ENCODE results near the gene EPHB3.

GRCh38 chr3:184579513-184579912, 17.9 kb downstream of the EPHB3 start:
- TF ChIP-seq CTCF (IDR thresholded peaks at IDR 0.05), result no peak
- no peak for TF ChIP-seq POLR2AphosphoS5 (IDR thresholded peaks at IDR 0.05)
- TF ChIP-seq EP300 (IDR thresholded peaks at IDR 0.05; ENCODE audit: low read depth), result no peak
- no peak for TF ChIP-seq POLR2A (IDR thresholded peaks at IDR 0.05)
